GM19395 (cell line): ENCODE data around the gene HEATR5A.
A peak's percentile ranks its signal among the peaks of the same experiment; 100 is the strongest.
"Not testable (repeated sequence)": the region's sequence is repeated elsewhere in the genome, so short reads cannot be mapped to it uniquely, and the experiment has no call there.

Source experiments
- ATAC-seq: cut with Tn5 transposase; IDR thresholded peaks from one replicate; pipeline ENCODE4 v1.9.1; 2021; ENCODE audit warnings: mild to moderate bottlenecking, moderate library complexity; ENCODE audit not compliant: unreplicated experiment

HEATR5A gene

GRCh38 chr14:31337331-31337730, 83.0 kb downstream of the HEATR5A start:
- no peak for ATAC-seq

GRCh38 chr14:31336646-31337045, 83.7 kb downstream of the HEATR5A start:
- no peak for ATAC-seq

- ATAC-seq: not testable (repeated sequence)
Observed at GRCh38 chr14:31331395-31331794, 89.0 kb downstream of the HEATR5A start.

GRCh38 chr14:31329876-31330521, 90.4 kb downstream of the HEATR5A start:
- ATAC-seq: not testable (repeated sequence)

GRCh38 chr14:31326111-31326510, 94.2 kb downstream of the HEATR5A start:
- ATAC-seq: no peak

GRCh38 chr14:31323419-31323818, 96.9 kb downstream of the HEATR5A start:
- ATAC-seq: no peak

GRCh38 chr14:31320922-31321766, 99.2 kb downstream of the HEATR5A start:
- no peak for ATAC-seq

- ATAC-seq: no peak
Observed at GRCh38 chr14:31320216-31320615, 100.1 kb downstream of the HEATR5A start.

GRCh38 chr14:31319701-31320100, 100.6 kb downstream of the HEATR5A start:
- no peak for ATAC-seq

GRCh38 chr14:31312934-31313333, 107.4 kb downstream of the HEATR5A start:
- no peak for ATAC-seq

GRCh38 chr14:31312370-31312769, 108.0 kb downstream of the HEATR5A start:
- ATAC-seq: not testable (repeated sequence)

GRCh38 chr14:31307618-31308017, 112.7 kb downstream of the HEATR5A start:
- no peak for ATAC-seq

GRCh38 chr14:31307198-31307597, 113.2 kb downstream of the HEATR5A start:
- no peak for ATAC-seq

GRCh38 chr14:31303654-31304053, 116.7 kb downstream of the HEATR5A start:
- ATAC-seq: no peak

GRCh38 chr14:31300883-31301282, 119.5 kb downstream of the HEATR5A start:
- no peak for ATAC-seq

- no peak for ATAC-seq
Observed at GRCh38 chr14:31300296-31300695, 120.1 kb downstream of the HEATR5A start.

- ATAC-seq: peak; percentile 91
Observed at GRCh38 chr14:31297701-31298344, 122.5 kb downstream of the HEATR5A start.

- ATAC-seq: no peak
Observed at GRCh38 chr14:31297112-31297511, 123.2 kb downstream of the HEATR5A start.

- ATAC-seq: no peak
Observed at GRCh38 chr14:31294746-31295405, 125.5 kb downstream of the HEATR5A start.

GRCh38 chr14:31292937-31293616, 127.3 kb downstream of the HEATR5A start:
- ATAC-seq: no peak

- no peak for ATAC-seq
Observed at GRCh38 chr14:31291210-31291609, 129.1 kb downstream of the HEATR5A start.
